WI38 (cell line): ENCODE measurements around the gene TRA2A.
A peak's percentile ranks its signal among the peaks of the same experiment; 100 is the strongest.

ENCODE experiments used
- H3K4me3 ChIP-seq: 2 replicates; pipeline ENCODE4 v1.5.1; 2011; ENCODE audit warnings: low read depth, mild to moderate bottlenecking, control low read depth, low read length
- TF ChIP-seq, protein P1 (sequence below): IDR thresholded peaks from 2 replicates; pipeline ENCODE4 v1.5.1; 2012; ENCODE audit warnings: low read depth, mild to moderate bottlenecking, control low read depth, low read length

Gene TRA2A

DNA sequence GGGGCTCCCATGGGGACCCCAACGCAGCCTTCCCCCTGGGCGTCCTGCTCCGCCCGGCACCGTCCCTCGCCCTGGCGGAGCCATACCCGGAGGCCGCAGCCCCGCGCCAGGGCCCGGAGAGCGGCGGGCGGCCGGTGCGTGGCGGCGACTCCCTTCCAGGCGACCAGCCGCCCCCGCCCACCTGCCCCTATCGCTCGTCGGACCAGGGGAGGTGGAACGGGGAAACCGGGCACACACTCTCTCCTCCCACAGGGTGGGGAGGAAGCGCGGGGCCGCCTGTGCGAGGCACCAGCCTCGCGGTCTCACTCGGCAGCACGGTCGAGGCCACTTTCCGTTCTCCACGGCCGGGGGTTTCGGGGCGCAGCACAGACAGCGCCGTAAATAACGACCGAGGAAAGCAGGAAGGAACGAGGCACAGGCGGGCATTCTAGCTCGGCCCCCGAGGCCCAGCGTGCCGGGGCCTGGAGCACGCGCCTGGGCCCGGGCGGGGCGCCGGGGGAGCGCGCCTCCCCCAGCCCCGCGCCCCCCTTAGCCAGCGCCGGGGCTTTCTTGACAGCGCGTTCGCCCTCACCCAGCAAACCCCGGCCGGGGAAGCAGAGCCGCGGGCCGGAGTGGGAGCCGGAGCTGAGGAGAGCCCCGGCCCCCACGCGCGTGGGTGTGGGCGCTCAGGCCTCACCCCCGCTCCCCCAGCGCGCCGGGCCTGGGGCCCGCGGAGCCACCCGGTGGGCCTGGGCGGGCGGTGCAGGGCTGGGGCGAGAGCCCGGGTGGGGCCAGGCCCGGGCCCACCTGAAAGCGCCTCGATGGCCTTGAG lies 62.4 kb downstream of the TRA2A start:
- TF ChIP-seq, protein P1, sequence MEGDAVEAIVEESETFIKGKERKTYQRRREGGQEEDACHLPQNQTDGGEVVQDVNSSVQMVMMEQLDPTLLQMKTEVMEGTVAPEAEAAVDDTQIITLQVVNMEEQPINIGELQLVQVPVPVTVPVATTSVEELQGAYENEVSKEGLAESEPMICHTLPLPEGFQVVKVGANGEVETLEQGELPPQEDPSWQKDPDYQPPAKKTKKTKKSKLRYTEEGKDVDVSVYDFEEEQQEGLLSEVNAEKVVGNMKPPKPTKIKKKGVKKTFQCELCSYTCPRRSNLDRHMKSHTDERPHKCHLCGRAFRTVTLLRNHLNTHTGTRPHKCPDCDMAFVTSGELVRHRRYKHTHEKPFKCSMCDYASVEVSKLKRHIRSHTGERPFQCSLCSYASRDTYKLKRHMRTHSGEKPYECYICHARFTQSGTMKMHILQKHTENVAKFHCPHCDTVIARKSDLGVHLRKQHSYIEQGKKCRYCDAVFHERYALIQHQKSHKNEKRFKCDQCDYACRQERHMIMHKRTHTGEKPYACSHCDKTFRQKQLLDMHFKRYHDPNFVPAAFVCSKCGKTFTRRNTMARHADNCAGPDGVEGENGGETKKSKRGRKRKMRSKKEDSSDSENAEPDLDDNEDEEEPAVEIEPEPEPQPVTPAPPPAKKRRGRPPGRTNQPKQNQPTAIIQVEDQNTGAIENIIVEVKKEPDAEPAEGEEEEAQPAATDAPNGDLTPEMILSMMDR = no peak
- peak overlapping the region; percentile 86 for H3K4me3 ChIP-seq

DNA sequence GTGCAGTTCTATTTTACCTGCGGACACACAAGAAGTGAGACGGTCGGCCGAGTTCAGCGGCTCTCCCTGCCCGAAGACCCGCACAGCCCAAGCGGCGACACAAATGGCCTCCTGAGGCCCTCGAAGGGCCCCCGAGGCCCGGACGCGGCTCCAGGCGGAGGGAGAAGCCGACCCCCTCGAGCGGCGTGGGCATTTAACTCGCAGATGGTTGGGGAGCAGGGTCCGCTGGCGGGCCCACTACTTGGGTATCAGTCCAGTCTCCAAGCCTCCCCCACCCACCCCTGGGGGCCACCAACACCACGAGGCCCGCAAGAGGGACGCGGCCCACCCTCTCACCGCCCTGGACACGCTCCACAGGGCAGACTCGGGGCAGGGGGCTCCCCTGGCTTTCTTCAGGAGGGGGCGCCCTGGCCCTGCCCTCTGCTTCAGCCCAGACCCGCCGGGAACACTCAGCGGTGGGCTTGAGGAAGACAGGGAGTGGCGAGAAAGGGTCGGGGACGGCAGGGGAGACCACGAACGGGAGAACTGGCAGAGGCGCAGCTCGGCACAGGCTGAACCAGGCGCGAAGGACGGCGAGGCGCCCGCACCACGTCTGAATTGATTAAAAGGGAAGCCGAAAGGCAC lies 63.1 kb downstream of the TRA2A start:
- H3K4me3 ChIP-seq = peak overlapping the region; percentile 86
- TF ChIP-seq, protein P1 = no peak

DNA sequence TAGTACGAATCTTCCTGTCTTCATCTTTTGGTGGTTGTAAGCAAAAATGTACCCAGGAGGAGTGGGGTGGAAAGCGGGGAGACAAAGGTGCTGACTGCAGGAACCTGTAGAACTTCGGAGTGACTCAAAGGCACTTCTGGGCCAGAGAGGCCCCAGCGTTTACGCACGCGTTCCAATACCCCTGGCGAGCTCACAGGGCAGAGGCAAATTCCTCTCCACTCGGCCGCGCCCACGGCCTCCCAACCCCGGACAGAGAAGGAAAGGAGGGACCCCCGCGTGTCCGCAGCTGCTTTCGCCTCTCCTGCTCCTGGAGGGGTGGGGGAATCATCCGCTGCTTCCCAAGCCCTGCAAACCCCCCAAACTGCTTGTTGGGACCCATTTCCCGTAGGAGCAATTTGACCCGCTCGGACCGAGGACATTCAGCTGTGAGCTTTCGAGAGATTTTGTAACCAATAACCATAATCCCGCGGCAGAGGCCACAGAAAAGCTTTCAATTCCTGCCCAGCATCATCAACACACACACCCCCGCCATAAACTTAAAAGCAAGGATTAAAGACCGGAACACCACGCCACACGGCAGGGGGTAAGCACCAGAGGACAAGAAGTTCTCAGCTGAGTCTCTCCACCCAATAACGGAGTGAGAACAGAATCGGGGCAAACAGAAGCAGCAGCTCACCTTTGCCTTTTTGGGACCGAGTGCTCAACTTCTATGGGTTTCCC lies 63.8 kb downstream of the TRA2A start:
- H3K4me3 ChIP-seq = peak overlapping the region; percentile 86
- TF ChIP-seq, protein P1 = no peak

DNA sequence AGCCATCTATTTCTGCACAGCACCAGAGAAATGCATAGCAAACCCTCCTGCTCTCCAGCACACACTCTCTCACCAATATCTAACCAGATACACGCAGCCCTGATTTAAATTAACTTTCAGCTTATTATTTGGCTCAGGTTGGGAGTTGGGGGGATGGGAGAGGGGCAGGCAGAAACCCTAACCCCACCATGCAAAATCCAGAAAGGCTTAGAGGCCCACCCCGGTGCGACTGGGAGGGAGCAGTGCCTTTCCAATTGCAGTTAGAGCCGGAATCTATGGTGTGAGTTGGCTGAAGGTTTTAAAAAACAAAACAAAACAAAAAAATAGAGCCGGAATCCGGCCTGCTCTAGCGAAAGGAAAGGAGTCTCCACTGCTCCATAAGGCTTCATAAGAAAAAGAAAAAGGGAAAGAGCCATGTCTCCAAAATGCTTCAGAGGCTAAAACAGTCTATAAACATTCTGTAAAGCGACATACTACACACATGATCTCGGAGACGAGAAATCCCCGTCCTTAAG lies 64.4 kb downstream of the TRA2A start:
- peak overlapping the region; percentile 86 for H3K4me3 ChIP-seq
- TF ChIP-seq, protein P1 = no peak

DNA sequence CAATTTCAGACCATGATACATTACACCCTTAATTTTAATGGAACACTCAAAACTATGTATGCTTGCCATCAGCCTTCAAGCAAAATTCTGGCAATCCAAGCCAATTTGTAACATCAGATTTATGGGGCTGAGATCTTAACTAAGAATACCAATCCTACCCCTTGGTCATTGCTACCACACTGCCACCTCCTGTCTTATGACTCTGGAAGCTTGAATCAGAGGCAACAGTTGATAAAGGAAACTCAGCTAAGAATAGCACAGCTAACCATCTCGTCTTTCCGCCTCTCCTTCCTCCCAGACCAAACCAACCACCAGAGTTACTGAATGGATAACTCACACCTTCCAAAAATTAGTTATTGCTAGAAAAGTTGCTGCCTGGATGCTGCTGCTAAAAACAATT lies 68.9 kb downstream of the TRA2A start:
- TF ChIP-seq, protein P1 = no peak

DNA sequence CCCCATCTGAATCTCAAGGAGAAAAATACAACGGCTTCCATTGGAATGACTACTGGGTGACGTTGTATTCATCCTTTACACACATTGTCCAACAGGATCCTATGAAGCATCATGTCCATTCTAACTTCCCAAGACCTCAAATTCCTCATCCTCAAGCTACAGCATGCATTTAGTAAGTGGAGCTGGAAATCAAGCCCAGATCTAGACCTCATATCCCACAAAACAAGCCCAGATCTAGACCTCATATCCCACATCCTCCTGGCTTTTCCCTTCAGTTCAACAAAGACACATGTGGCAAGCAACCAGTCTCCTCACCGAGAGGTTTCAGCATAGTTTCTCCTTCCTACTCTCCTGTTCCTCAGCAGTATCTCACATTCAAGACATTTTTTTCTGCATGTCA lies 73.7 kb downstream of the TRA2A start:
- no peak overlapping the region for H3K4me3 ChIP-seq
- TF ChIP-seq, protein P1 = no peak

More for the DNA sequence above, 68.9 kb downstream of the TRA2A start:
- no peak overlapping the region for H3K4me3 ChIP-seq
